BLaER1 treated with 17β-estradiol and CSF1 and Interleukin-3, amounts not matched to agents 10 nM and 100 nM (cell line): ENCODE data around the gene ST8SIA1.

Source experiments
- H3K27ac ChIP-seq, 11 experiments: shearing (Covaris generic); formaldehyde crosslinking; 2 replicates each; pipeline ENCODE4 v1.8.1; 2022
- H3K27me3 ChIP-seq, 11 experiments: shearing (Covaris generic); formaldehyde crosslinking; 2 replicates each; pipeline ENCODE4 v1.8.1; 2022
- H3K36me3 ChIP-seq, 11 experiments: shearing (Covaris generic); formaldehyde crosslinking; 2 replicates each; pipeline ENCODE4 v1.8.1; 2022
- H3K4me1 ChIP-seq, 10 experiments: shearing (Covaris generic); formaldehyde crosslinking; 2 replicates each; pipeline ENCODE4 v1.8.1; 2022
- H3K4me2 ChIP-seq, 11 experiments: shearing (Covaris generic); formaldehyde crosslinking; 2 replicates each; pipeline ENCODE4 v1.8.1; 2022
- H3K4me3 ChIP-seq, 10 experiments: shearing (Covaris generic); formaldehyde crosslinking; 2 replicates each; pipeline ENCODE4 v1.8.1; 2022
- H3K9ac ChIP-seq, 11 experiments: shearing (Covaris generic); formaldehyde crosslinking; 2 replicates each; pipeline ENCODE4 v1.8.1; 2022
- H3K9me3 ChIP-seq, 11 experiments: shearing (Covaris generic); formaldehyde crosslinking; replicated peaks in 1 of 11; 2 replicates each; pipeline ENCODE4 v1.8.1; 2022
- H4K20me1 ChIP-seq, 11 experiments: shearing (Covaris generic); formaldehyde crosslinking; 2 replicates each; pipeline ENCODE4 v1.8.1; 2022
- Cebpa-rat ChIP-seq, 11 experiments: shearing (Covaris generic); IDR thresholded peaks; 2 replicates each; pipeline ENCODE4 v1.8.1; 2022

Gene ST8SIA1

DNA sequence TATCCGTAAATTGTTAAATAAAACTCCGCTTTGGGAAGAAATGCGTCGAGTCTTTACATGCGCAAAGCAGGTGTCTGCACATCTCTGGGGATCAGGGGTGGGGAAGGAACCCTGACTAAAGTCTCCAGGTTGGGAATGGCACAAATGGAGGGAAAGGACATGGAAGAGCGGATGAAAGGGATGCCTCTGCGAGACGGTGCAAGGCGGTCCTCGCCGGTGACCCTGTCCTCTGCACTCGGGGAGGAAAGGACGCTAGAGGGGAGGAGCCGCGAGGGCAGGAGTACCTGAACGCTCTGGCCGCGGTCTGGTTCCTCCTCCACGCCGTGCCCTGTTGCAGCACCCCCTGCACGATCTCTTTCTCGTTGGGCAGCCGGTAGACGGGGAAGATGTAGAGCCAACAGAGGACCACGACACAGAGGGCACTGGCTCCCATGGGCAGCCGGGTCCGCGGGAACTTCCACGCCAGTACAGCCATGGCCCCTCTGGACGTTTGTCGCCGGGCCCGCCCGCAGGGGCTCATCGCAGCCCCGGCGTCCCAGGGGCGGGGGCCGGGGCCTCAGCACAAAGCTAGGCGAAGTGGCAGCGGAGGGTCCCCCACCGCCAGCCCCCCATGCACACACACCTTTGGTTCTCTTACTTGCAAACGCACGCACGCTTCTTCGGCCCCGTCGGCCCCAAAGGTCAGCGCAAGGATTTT is 646 bp downstream of the ST8SIA1 start:
- peaks cover 0 to 12% (median 0%) of the 10 kb centered on the region in 11 experiments; a peak in 4 of 22 replicates for H4K20me1 ChIP-seq
- no peak overlapping the region for H3K27ac ChIP-seq
- peaks cover 0 to 10% (median 1%) of the 10 kb centered on the region in 10 experiments; a peak in 4 of 20 replicates for H3K4me1 ChIP-seq
- H3K4me2 ChIP-seq = peak overlapping the region; percentile 83 to 96 (median 91); a peak in 21 of 22 replicates
- peaks cover 0 to 13% (median 7%) of the 10 kb centered on the region in 11 experiments; a peak in 7 of 22 replicates for H3K9me3 ChIP-seq
- H3K4me3 ChIP-seq = peak overlapping the region in 9 of 10 experiments; percentile 62 to 74 (median 68); a peak in 13 of 20 replicates
- no peaks in the 10 kb centered on the region for H3K36me3 ChIP-seq
- no peak for TF ChIP-seq Cebpa-rat (IDR thresholded peaks at IDR 0.05)
- no peak overlapping the region for H3K9ac ChIP-seq
- peaks cover 36 to 52% (median 45%) of the 10 kb centered on the region in 11 experiments for H3K27me3 ChIP-seq

DNA sequence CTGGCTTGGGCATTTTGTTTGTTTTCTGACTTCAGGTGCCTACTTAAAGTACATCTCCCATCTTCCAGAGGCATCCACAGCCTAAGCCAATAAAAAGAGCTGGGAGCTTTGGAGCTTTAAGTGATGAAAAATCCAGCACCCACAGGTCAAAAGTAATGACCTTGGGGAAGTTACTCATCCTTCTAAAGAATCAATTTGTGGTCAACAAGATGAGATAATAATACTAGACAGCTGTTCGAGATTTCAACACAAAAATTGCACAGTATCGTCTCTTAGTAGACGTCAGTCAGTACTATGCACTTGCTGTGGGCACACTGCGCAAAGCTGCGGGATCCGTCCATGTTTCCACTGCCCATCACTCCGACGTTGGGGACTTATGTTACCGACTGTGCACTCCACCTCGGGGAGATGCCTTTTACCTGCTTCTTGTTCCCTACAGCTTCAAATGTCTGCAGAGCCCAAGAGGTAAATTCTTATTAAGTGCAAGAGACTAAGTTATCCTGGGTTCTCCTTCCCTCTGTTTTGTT is 1.3 kb downstream of the ST8SIA1 start:
- peak overlapping the region in 2 of 11 experiments; percentile 90 to 91; a peak in 3 of 22 replicates for H3K4me2 ChIP-seq
- no peak overlapping the region for H3K9ac ChIP-seq
- H3K4me3 ChIP-seq = peak overlapping the region in 2 of 10 experiments; percentile 64 to 68; a peak in 1 of 20 replicates

DNA sequence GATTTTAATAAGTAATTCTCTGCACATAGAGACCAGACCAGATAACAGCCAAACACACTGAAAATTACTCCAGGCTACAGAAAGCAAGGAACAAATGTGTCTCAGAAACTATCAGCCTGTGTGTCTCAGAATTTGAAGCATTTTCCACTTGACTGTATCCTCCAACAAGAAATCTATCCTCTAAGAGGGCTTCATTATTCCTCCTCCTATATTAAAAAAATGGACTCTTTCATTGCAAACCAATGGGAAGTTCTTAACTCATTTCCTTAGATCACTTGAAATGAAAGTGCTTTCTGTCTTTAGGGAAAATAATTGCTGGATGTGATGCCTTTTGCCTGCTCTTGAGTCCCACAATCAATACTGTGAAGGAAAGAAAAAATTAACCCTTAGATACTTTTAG is 2.3 kb downstream of the ST8SIA1 start:
- Histone ChIP-seq H3K27ac (no peak overlapping the region), H3K4me3 (no peak overlapping the region), H3K36me3 (no peaks in the 10 kb centered on the region), H4K20me1 (peaks cover 0 to 12% (median 0%) of the 10 kb centered on the region in 11 experiments; a peak in 4 of 22 replicates), H3K9ac (no peak overlapping the region), H3K27me3 (peaks cover 36 to 52% (median 45%) of the 10 kb centered on the region in 11 experiments), H3K4me1 (peaks cover 0 to 10% (median 1%) of the 10 kb centered on the region in 10 experiments; a peak in 4 of 20 replicates), H3K9me3 (peaks cover 0 to 13% (median 7%) of the 10 kb centered on the region in 11 experiments; a peak in 7 of 22 replicates), H3K4me2 (no peak overlapping the region)
- TF ChIP-seq Cebpa-rat (IDR thresholded peaks at IDR 0.05) = no peak

More for the DNA sequence above, 1.3 kb downstream of the ST8SIA1 start:
- Histone ChIP-seq H3K4me1 (peaks cover 0 to 10% (median 1%) of the 10 kb centered on the region in 10 experiments; a peak in 4 of 20 replicates), H3K27me3 (peaks cover 36 to 52% (median 45%) of the 10 kb centered on the region in 11 experiments), H3K36me3 (no peaks in the 10 kb centered on the region), H3K27ac (no peak overlapping the region), H3K9me3 (peaks cover 0 to 13% (median 7%) of the 10 kb centered on the region in 11 experiments; a peak in 7 of 22 replicates), H4K20me1 (peaks cover 0 to 12% (median 0%) of the 10 kb centered on the region in 11 experiments; a peak in 4 of 22 replicates)
- TF ChIP-seq Cebpa-rat (IDR thresholded peaks at IDR 0.05) = no peak

DNA sequence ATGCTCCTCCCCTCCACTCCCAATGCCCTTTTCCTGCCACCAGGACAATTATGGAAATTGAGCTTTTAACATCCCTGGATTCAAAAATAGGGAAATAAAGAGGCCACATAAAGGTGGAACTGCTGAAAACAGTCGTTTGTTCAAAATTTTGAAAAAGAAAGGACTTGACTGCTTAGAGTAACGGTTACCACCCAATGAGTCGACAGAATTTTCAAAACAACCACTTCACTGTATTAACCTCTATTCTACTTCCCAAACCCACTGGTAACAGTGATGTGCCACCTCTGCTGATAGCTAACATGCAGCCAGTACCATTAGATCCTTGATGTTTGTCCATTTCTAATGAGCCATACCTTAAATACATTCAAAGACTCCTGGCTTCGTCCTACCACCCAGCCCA is 4.9 kb downstream of the ST8SIA1 start:
- no peak for TF ChIP-seq Cebpa-rat (IDR thresholded peaks at IDR 0.05)
- peaks cover 0 to 10% (median 3%) of the 10 kb centered on the region in 10 experiments; a peak in 5 of 20 replicates for H3K4me1 ChIP-seq
- peaks cover 0 to 12% (median 0%) of the 10 kb centered on the region in 11 experiments; a peak in 4 of 22 replicates for H4K20me1 ChIP-seq
- H3K27ac ChIP-seq = no peak overlapping the region
- no peak overlapping the region for H3K4me3 ChIP-seq
- H3K27me3 ChIP-seq = peaks cover 28 to 35% (median 32%) of the 10 kb centered on the region in 11 experiments
- no peaks in the 10 kb centered on the region for H3K36me3 ChIP-seq
- no peak overlapping the region for H3K4me2 ChIP-seq
- H3K9ac ChIP-seq = no peak overlapping the region
- H3K9me3 ChIP-seq = peaks cover 0 to 13% (median 7%) of the 10 kb centered on the region in 11 experiments; a peak in 7 of 22 replicates

DNA sequence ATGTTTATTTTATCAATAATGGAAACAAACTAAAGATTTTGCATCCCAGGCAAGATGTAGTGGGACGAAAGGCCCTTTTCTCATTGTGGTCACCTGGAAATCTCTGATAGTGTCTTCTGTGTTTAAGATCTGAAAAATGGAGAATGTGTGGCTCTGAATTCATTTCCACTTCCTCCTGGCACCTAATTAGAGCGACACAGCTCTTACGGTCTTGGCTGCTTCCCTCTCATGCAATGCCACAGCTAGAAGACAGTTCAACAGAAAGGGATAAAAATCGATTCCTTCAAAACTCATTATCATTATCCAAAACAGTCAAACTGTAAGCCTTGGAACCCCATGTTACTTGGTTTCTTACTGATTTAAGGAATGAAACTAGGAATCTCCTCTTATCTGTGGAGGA is 9.3 kb downstream of the ST8SIA1 start:
- Histone ChIP-seq H3K36me3 (no peaks in the 10 kb centered on the region), H3K4me1 (peaks cover 0 to 20% (median 0%) of the 10 kb centered on the region in 10 experiments; a peak in 6 of 20 replicates), H3K9me3 (no peaks in the 10 kb centered on the region), H3K4me2 (no peak overlapping the region; a peak in 1 of 22 replicates), H3K27ac (no peak overlapping the region), H4K20me1 (no peaks in the 10 kb centered on the region), H3K27me3 (no peaks in the 10 kb centered on the region), H3K4me3 (no peak overlapping the region), H3K9ac (no peak overlapping the region)
- no peak for TF ChIP-seq Cebpa-rat (IDR thresholded peaks at IDR 0.05)

DNA sequence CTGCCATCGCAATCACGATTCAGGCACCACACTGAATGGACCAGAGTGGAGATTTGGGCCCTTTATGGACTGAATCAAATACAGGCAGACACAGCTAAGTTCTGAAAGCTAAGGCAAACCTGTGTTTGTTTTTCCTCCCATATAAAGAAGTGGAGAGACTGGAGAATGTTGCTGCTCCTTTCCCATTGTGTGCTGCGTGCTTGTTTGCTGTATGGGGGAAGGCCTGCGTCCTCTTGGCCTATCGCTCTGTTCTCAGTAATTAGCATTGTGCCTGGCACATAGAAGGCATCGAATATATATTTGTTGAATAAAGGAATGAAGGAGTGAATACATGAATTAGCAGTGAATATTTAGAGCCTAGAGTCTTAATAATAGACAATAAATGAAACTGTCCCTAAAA is 12.4 kb downstream of the ST8SIA1 start:
- Histone ChIP-seq H3K9me3 (no peaks in the 10 kb centered on the region), H3K4me2 (peak overlapping the region in 3 of 11 experiments; percentile 11 to 65 (median 39); a peak in 4 of 22 replicates), H3K36me3 (no peaks in the 10 kb centered on the region), H3K4me3 (no peak overlapping the region), H3K9ac (no peak overlapping the region), H3K27me3 (no peaks in the 10 kb centered on the region), H3K4me1 (peaks cover 0 to 34% (median 0%) of the 10 kb centered on the region in 10 experiments; a peak in 6 of 20 replicates), H3K27ac (no peak overlapping the region), H4K20me1 (no peaks in the 10 kb centered on the region)
- TF ChIP-seq Cebpa-rat (IDR thresholded peaks at IDR 0.05) = no peak

DNA sequence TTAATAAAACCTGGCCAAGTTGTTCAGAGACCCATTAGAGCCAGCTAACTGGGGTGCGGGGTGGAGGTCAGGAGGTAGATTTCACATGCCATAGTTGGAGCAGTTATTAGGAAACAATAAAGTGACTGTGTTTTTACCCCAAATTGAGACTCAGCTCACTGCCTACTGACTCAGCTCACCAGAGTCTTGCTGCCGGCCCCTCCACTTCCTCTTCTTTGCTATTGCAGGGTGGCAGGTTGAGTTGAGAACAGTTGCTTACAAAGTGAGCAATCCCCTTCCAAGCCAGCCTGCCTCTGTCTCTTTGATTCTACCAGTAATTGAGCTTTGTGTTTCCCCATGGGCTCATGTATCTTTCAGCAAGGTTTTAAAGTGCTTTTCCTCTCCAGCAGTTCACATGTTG is 12.9 kb downstream of the ST8SIA1 start:
- Histone ChIP-seq H4K20me1 (no peaks in the 10 kb centered on the region), H3K27ac (peak overlapping the region in 2 of 11 experiments; percentile 37 to 46; a peak in 1 of 22 replicates), H3K27me3 (no peaks in the 10 kb centered on the region), H3K4me2 (peak overlapping the region in 3 of 11 experiments; percentile 11 to 65 (median 39); a peak in 6 of 22 replicates), H3K9ac (no peak overlapping the region), H3K9me3 (no peaks in the 10 kb centered on the region), H3K4me1 (peaks cover 0 to 34% (median 0%) of the 10 kb centered on the region in 10 experiments; a peak in 6 of 20 replicates), H3K36me3 (no peaks in the 10 kb centered on the region), H3K4me3 (no peak overlapping the region)
- TF ChIP-seq Cebpa-rat (IDR thresholded peaks at IDR 0.05) = no peak

DNA sequence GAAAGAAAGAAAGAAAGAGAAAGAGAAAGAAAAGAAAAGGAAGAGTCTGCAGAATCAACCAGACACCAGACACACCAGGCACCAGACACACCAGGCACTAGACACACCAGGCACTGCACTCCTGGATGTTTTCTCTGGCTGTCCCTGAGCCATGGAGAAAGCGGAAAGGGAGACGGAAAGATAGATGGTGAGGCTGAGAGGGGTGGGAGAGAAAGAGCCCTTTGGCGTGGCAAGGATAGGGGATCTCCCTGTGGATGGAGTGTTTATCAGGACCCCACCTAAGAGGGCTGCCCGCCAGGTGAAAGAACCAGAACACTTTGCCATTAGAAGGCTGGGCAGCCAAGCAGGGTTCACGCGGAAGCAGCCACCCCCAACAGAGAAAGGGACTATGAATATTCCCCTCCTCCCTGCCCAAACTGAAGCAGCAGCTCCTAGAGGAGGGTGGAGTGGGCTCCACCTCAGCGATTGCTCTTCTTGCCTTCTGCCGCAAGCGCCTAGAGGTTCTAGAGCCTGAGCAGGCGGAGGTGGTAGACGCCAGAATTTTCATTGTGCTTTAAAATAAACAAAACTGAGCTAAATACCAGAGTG is 13.4 kb downstream of the ST8SIA1 start:
- Histone ChIP-seq H3K4me1 (peaks cover 0 to 34% (median 0%) of the 10 kb centered on the region in 10 experiments; a peak in 6 of 20 replicates), H3K4me3 (no peak overlapping the region), H3K36me3 (no peaks in the 10 kb centered on the region), H3K9ac (no peak overlapping the region), H3K27me3 (no peaks in the 10 kb centered on the region), H3K27ac (peak overlapping the region in 2 of 11 experiments; percentile 37 to 46; a peak in 2 of 22 replicates), H4K20me1 (no peaks in the 10 kb centered on the region), H3K9me3 (no peaks in the 10 kb centered on the region), H3K4me2 (peak overlapping the region in 3 of 11 experiments; percentile 11 to 65 (median 39); a peak in 6 of 22 replicates)
- TF ChIP-seq Cebpa-rat (IDR thresholded peaks at IDR 0.05) = no peak
